ENCODE data around the gene NTRK2. TPM values are rescaled to one million over a fixed set of nuclear protein-coding genes. Genes with fewer than 3 reads are reported as not detected.

NTRK2 gene
- total and polyA plus RNA-seq, 10 of the 15 experiments (the other 5 are each of a cell fraction or from before 2014, with no cell fraction given): 0.42 to 4.6 (median 0.65) TPM

GRCh38 chr9:84686068-84686467, 16.5 kb downstream of the NTRK2 start (continued):
- no peak for TF ChIP-seq ELK1 (IDR thresholded peaks at IDR 0.05; ENCODE audit: low read depth, low read length)
- TF ChIP-seq PRDM15 (CRISPR knock-in tag; IDR thresholded peaks at IDR 0.05): no peak

GRCh38 chr9:84688956-84689355, 19.4 kb downstream of the NTRK2 start:
- in situ Hi-C loops (cut with MboI): no loop called here
- peaks cover 1% of the 10 kb centered on the region for H3K4me1 ChIP-seq (ENCODE audit: control insufficient read depth, insufficient read depth, low read length)
- BruUV-seq (replicated peaks): no TSS peak
- no peaks in the 10 kb centered on the region for H3K36me3 ChIP-seq (ENCODE audit: control insufficient read depth in 2 of 2, insufficient read depth in 2 of 2, low read length in 1 of 2)
- 68% methylated on average over 4 of the region's 4 CpGs for WGBS (ENCODE audit: insufficient coverage, insufficient replicate concordance, low lambda C conversion rate, missing lambda C conversion rate)
- intact Hi-C loops (cut with micrococcal nuclease; ENCODE audit: unreplicated experiment): no loop called here
- H3K79me2 ChIP-seq (ENCODE audit: control insufficient read depth, insufficient read depth, low read length): no peaks in the 10 kb centered on the region
- CTCF ChIA-PET: interaction anchor here (0.8 to 1.5 kb wide), 4 partner anchors 9 to 227 kb away, joined by 3 read pairs; no protein-coding TSS in a partner anchor
- no peaks in the 10 kb centered on the region for H4K20me1 ChIP-seq (ENCODE audit: control insufficient read depth, insufficient read depth)
- no peaks in the 10 kb centered on the region for H3K9me3 ChIP-seq (replicated peaks; ENCODE audit: control insufficient read depth, insufficient read depth, low read length)
- H3K4me3 ChIP-seq: no peak overlapping the region
- H3K27ac ChIP-seq (ENCODE audit: control insufficient read depth, insufficient read depth): no peak overlapping the region
- FAIRE-seq (no peak), ATAC-seq (no peak), DNase-seq (ENCODE audit: low read depth, low spot score) (no peak)
- H3K27me3 ChIP-seq (replicated peaks in 1 of 2; ENCODE audit: control insufficient read depth in 2 of 2, insufficient read depth in 2 of 2, low read length in 1 of 2): no peaks in the 10 kb centered on the region
- H3K4me2 ChIP-seq (ENCODE audit: control insufficient read depth, insufficient read depth): no peak overlapping the region
- H3K9ac ChIP-seq (ENCODE audit: control insufficient read depth, insufficient read depth, low read length): no peak overlapping the region
- POLR2A ChIA-PET: no interaction called here
- no peak overlapping the region for H2AFZ ChIP-seq (ENCODE audit: control insufficient read depth, low read depth, low read length)
- SMC1A ChIA-PET (ENCODE audit: uncharacterized antibody, unreplicated experiment): interaction anchor here (1.3 to 1.8 kb wide), 2 partner anchors 9 to 91 kb away, joined by 4 to 5 read pairs; no protein-coding TSS in a partner anchor
- RAD21 ChIA-PET (ENCODE audit: unreplicated experiment): interaction anchor here (0.7 kb wide), 1 partner anchor 91 kb away, joined by 3 read pairs; no protein-coding TSS in a partner anchor
- TF ChIP-seq PBX3 (IDR thresholded peaks at IDR 0.05; ENCODE audit: insufficient replicate concordance, low read depth, low read length): no peak
- TF ChIP-seq SUPT20H (IDR thresholded peaks at IDR 0.05; ENCODE audit: borderline replicate concordance, control insufficient read depth, low read depth, low read length): no peak
- TF ChIP-seq PAX5 (IDR thresholded peaks at IDR 0.05; ENCODE audit: borderline replicate concordance, low read depth, low read length): no peak
- TF ChIP-seq BHLHE40 (IDR thresholded peaks at IDR 0.05; ENCODE audit: borderline replicate concordance in 1 of 2, low read depth in 2 of 2, low read length in 1 of 2): no peak
- no peak for TF ChIP-seq BACH1 (IDR thresholded peaks at IDR 0.05; ENCODE audit: borderline replicate concordance)
- no peak for TF ChIP-seq RUNX3 (IDR thresholded peaks at IDR 0.05; ENCODE audit: low read length)
- no peak for TF ChIP-seq USF1 (IDR thresholded peaks at IDR 0.05; ENCODE audit: borderline replicate concordance, extremely low read length, insufficient read depth, low read depth, low read length)
- no peak for TF ChIP-seq REST (IDR thresholded peaks at IDR 0.05; ENCODE audit: low read depth, low read length)
- TF ChIP-seq SMAD5 (IDR thresholded peaks at IDR 0.05; ENCODE audit: low read depth): no peak
